Loucy (cell line): ENCODE measurements around the gene TTLL5.

Source experiments
- H2AFZ ChIP-seq: fragments of 200-600 bp; sonication (generic); 2 replicates; pipeline ENCODE4 v1.6.0; 2016; ENCODE audit warnings: antibody characterized with exemption, mild to moderate bottlenecking, low read length, moderate library complexity
- H3F3A ChIP-seq: fragments of 200-600 bp; 2 replicates; pipeline ENCODE4 v1.6.0; 2016; ENCODE audit warnings: antibody characterized with exemption, low read depth, mild to moderate bottlenecking
- H3K27me3 ChIP-seq: fragments of 200-600 bp; sonication (generic); 2 replicates; pipeline ENCODE4 v1.6.1; 2014; ENCODE audit warnings: low read length, mild to moderate bottlenecking; ENCODE audit not compliant: insufficient read depth, poor library complexity, severe bottlenecking
- H3K36me3 ChIP-seq: fragments of 200-600 bp; sonication (generic); 2 replicates; pipeline ENCODE4 v1.6.1; 2016; ENCODE audit warnings: low read length; ENCODE audit not compliant: insufficient read depth
- H3K4me1 ChIP-seq: fragments of 200-600 bp; sonication (generic); 2 replicates; pipeline ENCODE4 v1.5.1; 2014; ENCODE audit warnings: low read length, mild to moderate bottlenecking; ENCODE audit not compliant: insufficient read depth, poor library complexity, severe bottlenecking
- H3K4me2 ChIP-seq: fragments of 200-600 bp; sonication (generic); 2 replicates; pipeline ENCODE4 v1.6.0; 2014; ENCODE audit warnings: antibody characterized with exemption, low read length, low read depth, mild to moderate bottlenecking; ENCODE audit not compliant: poor library complexity, severe bottlenecking
- H3K4me3 ChIP-seq: fragments of 200-600 bp; sonication (generic); 2 replicates; pipeline ENCODE4 v1.5.1; 2014; ENCODE audit warnings: low read length, mild to moderate bottlenecking, mixed read lengths; ENCODE audit not compliant: poor library complexity, severe bottlenecking
- H3K79me2 ChIP-seq: fragments of 200-600 bp; sonication (generic); 2 replicates; pipeline ENCODE4 v1.6.1; 2014; ENCODE audit warnings: low read length; ENCODE audit not compliant: insufficient read depth
- H3K9ac ChIP-seq: fragments of 200-600 bp; sonication (generic); 2 replicates; pipeline ENCODE4 v1.6.0; 2014; ENCODE audit warnings: mild to moderate bottlenecking, low read depth, low read length, moderate library complexity; ENCODE audit not compliant: poor library complexity, severe bottlenecking
- H3K9me2 ChIP-seq: fragments of 200-600 bp; sonication (generic); replicated peaks from 2 replicates; pipeline ENCODE4 v1.6.1; 2016; ENCODE audit warnings: low read depth, low read length, mixed read lengths
- H3K9me3 ChIP-seq: fragments of 200-600 bp; sonication (generic); 2 replicates; pipeline ENCODE4 v1.6.1; 2014; ENCODE audit warnings: mild to moderate bottlenecking, antibody characterized with exemption, low read length, low read depth; ENCODE audit not compliant: insufficient read depth
- H4K20me1 ChIP-seq: fragments of 200-600 bp; sonication (generic); 2 replicates; pipeline ENCODE4 v1.6.0; 2014; ENCODE audit warnings: antibody characterized with exemption, low read length, mild to moderate bottlenecking; ENCODE audit not compliant: insufficient read depth, poor library complexity, severe bottlenecking
- EZH2phosphoT487 ChIP-seq: fragments of 200-600 bp; IDR thresholded peaks from 2 replicates; pipeline ENCODE4 v1.6.1; 2018; ENCODE audit warnings: antibody characterized with exemption, mild to moderate bottlenecking, moderate library complexity, borderline replicate concordance
- TF ChIP-seq, protein P1 (sequence below): fragments of 200-600 bp; sonication (generic); conservative IDR thresholded peaks from 2 replicates; pipeline ENCODE4 v1.5.1; 2014; ENCODE audit warnings: mild to moderate bottlenecking, antibody characterized with exemption, low read length

TTLL5 gene

GRCh38 chr14:75822522-75823141 lies 161.6 kb downstream of the TTLL5 start:
- no peaks in the 10 kb centered on the region for H3K9me2 ChIP-seq
- no peaks in the 10 kb centered on the region for H3K27me3 ChIP-seq
- H3K4me1 ChIP-seq = peaks cover 6% of the 10 kb centered on the region
- no peak overlapping the region for H3K9ac ChIP-seq
- no peak overlapping the region for H3K4me2 ChIP-seq
- no peak overlapping the region for H3K4me3 ChIP-seq
- H3F3A ChIP-seq = no peaks in the 10 kb centered on the region
- H3K9me3 ChIP-seq = no peaks in the 10 kb centered on the region
- no peak for TF ChIP-seq EZH2phosphoT487
- TF ChIP-seq, protein P1, sequence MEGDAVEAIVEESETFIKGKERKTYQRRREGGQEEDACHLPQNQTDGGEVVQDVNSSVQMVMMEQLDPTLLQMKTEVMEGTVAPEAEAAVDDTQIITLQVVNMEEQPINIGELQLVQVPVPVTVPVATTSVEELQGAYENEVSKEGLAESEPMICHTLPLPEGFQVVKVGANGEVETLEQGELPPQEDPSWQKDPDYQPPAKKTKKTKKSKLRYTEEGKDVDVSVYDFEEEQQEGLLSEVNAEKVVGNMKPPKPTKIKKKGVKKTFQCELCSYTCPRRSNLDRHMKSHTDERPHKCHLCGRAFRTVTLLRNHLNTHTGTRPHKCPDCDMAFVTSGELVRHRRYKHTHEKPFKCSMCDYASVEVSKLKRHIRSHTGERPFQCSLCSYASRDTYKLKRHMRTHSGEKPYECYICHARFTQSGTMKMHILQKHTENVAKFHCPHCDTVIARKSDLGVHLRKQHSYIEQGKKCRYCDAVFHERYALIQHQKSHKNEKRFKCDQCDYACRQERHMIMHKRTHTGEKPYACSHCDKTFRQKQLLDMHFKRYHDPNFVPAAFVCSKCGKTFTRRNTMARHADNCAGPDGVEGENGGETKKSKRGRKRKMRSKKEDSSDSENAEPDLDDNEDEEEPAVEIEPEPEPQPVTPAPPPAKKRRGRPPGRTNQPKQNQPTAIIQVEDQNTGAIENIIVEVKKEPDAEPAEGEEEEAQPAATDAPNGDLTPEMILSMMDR = no peak
- peaks cover 21% of the 10 kb centered on the region; the same call in 1 of the 2 replicates for H3K36me3 ChIP-seq
- no peaks in the 10 kb centered on the region for H4K20me1 ChIP-seq
- no peak overlapping the region for H2AFZ ChIP-seq
- H3K79me2 ChIP-seq = no peaks in the 10 kb centered on the region

DNA sequence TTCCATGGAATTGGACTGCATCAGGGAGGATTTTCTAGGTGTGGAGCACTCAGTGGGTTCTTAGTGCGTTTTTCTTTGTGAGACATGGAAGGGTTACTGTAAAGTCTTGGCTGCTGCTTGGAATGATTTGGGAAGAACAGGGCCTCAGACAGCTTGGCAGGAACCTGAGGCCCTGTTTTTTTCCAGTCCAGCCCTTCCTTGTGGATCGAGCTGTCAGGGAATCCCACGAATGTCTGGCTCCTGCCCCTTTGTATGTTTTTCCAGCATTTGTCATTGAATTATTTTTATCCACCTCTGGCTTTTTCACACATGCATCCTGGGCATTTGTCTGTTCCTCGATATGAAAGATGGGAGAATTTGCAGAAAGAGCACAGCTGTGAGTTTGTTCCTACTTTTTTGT lies 162.3 kb downstream of the TTLL5 start:
- no peak for TF ChIP-seq EZH2phosphoT487
- TF ChIP-seq, protein P1 = no peak
- Histone ChIP-seq H2AFZ (no peak overlapping the region), H3K9me2 (no peaks in the 10 kb centered on the region), H4K20me1 (no peaks in the 10 kb centered on the region), H3K9ac (no peak overlapping the region), H3K9me3 (no peaks in the 10 kb centered on the region), H3K4me2 (no peak overlapping the region), H3F3A (no peaks in the 10 kb centered on the region), H3K36me3 (peaks cover 21% of the 10 kb centered on the region; the same call in 1 of the 2 replicates), H3K4me3 (no peak overlapping the region), H3K79me2 (no peaks in the 10 kb centered on the region), H3K27me3 (no peaks in the 10 kb centered on the region), H3K4me1 (peaks cover 6% of the 10 kb centered on the region)

- H2AFZ ChIP-seq = no peak overlapping the region
- H3K36me3 ChIP-seq = peaks cover 21% of the 10 kb centered on the region; the same call in 1 of the 2 replicates
- H3K9me3 ChIP-seq = no peaks in the 10 kb centered on the region
- H3K79me2 ChIP-seq = no peaks in the 10 kb centered on the region
- no peaks in the 10 kb centered on the region for H3K9me2 ChIP-seq
- no peak overlapping the region for H3K9ac ChIP-seq
- H3K4me2 ChIP-seq = no peak overlapping the region
- H3K27me3 ChIP-seq = no peaks in the 10 kb centered on the region
- no peaks in the 10 kb centered on the region for H4K20me1 ChIP-seq
- TF ChIP-seq, protein P1 = no peak
- TF ChIP-seq EZH2phosphoT487 = no peak
- no peaks in the 10 kb centered on the region for H3F3A ChIP-seq
- H3K4me1 ChIP-seq = peaks cover 6% of the 10 kb centered on the region
- H3K4me3 ChIP-seq = no peak overlapping the region
Observed at GRCh38 chr14:75824318-75824717, 163.3 kb downstream of the TTLL5 start.
